Uterus (tissue), 2 donors: Measurements from ENCODE around the gene PCDHGA10.

Experiments used
- CTCF ChIP-seq, 4 experiments: fragments of 200-600 bp in 2 of 4; fragments of 450-650 bp in 2 of 4; sonication (generic) in 2 of 4; IDR thresholded peaks; one replicate each; pipeline ENCODE4 v1.5.1; 2016 to 2019; ENCODE audit warnings: antibody characterized with exemption in 4 of 4, mild to moderate bottlenecking in 2 of 4, moderate library complexity in 1 of 4
- POLR2A ChIP-seq, 2 donors: fragments of 450-650 bp; IDR thresholded peaks; one replicate each; pipeline ENCODE4 v1.6.1; 2016; ENCODE audit warnings: antibody characterized with exemption in 2 of 2, mild to moderate bottlenecking in 1 of 2, moderate library complexity in 1 of 2

GRCh38 chr5:141440341-141440740 is 27.6 kb downstream of the PCDHGA10 start:
- TF ChIP-seq CTCF (IDR thresholded peaks at IDR 0.05) (no peak), POLR2A (IDR thresholded peaks at IDR 0.05) (no peak)
